Measurements from ENCODE around the gene TACSTD2. TPM values are rescaled to one million over a fixed set of nuclear protein-coding genes. Genes with fewer than 3 reads are reported as not detected.

TACSTD2 gene
- total RNA-seq, 1 donor from 2014 or later: not detected

DNA sequence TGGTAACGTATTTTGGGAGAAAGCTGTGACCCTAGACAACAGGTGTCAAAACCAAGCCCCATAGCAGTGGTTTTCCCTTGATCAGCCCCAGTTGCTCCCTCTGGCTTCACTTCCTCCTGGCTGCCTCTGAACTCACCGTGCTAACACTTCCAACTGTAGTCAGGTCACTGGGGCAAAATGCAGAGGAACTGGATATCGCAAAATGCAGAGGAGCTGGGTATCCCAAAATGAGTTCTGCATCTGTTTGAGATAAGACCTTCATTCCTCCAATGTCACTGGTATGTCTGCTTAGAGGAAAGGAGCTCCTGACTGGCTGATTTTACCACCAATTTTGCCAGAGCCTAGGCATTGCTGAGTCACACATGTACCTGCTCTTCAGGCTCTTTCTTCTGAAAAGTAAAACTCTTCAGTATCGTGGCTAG is 19.6 kb upstream of the TACSTD2 start:
- Mint-ChIP-seq H3K4me3 (ENCODE audit: unreplicated experiment) (no peak overlapping the region), H3K9me3 (ENCODE audit: unreplicated experiment) (peaks cover 3% of the 10 kb centered on the region), H3K27me3 (ENCODE audit: unreplicated experiment) (peaks cover 5% of the 10 kb centered on the region), H3K36me3 (ENCODE audit: unreplicated experiment) (peaks cover 11% of the 10 kb centered on the region), H3K27ac (ENCODE audit: unreplicated experiment) (no peak overlapping the region), H3K4me1 (ENCODE audit: low read depth, unreplicated experiment) (peaks cover 23% of the 10 kb centered on the region)
- TF ChIP-seq, protein P1, sequence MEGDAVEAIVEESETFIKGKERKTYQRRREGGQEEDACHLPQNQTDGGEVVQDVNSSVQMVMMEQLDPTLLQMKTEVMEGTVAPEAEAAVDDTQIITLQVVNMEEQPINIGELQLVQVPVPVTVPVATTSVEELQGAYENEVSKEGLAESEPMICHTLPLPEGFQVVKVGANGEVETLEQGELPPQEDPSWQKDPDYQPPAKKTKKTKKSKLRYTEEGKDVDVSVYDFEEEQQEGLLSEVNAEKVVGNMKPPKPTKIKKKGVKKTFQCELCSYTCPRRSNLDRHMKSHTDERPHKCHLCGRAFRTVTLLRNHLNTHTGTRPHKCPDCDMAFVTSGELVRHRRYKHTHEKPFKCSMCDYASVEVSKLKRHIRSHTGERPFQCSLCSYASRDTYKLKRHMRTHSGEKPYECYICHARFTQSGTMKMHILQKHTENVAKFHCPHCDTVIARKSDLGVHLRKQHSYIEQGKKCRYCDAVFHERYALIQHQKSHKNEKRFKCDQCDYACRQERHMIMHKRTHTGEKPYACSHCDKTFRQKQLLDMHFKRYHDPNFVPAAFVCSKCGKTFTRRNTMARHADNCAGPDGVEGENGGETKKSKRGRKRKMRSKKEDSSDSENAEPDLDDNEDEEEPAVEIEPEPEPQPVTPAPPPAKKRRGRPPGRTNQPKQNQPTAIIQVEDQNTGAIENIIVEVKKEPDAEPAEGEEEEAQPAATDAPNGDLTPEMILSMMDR (IDR thresholded peaks at IDR 0.05; ENCODE audit: partially characterized antibody, unreplicated experiment): no peak
- no peak for DNase-seq

DNA sequence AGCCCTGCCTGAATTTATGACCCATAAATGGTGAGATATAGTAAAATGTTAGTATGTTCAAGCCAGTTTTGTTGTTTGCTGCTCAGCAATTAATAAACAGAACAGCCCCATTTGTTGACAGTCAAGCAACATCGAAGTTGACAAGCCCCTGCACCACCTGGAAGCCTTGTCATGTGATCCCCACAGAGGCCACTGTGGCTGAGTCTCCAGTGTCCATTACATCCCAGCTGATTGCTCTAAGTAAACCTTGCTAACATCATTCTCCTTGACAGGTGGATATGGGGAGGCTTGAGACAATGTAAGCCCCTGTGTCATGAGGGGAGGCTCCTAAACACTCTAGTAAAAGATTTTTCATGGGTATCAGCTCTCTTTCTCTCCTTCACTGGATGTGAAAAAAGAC is 17.5 kb upstream of the TACSTD2 start:
- TF ChIP-seq, protein P1 (IDR thresholded peaks at IDR 0.05; ENCODE audit: partially characterized antibody, unreplicated experiment): no peak
- H3K27ac Mint-ChIP-seq (ENCODE audit: unreplicated experiment): no peak overlapping the region
- peaks cover 25% of the 10 kb centered on the region for H3K4me1 Mint-ChIP-seq (ENCODE audit: low read depth, unreplicated experiment)
- peaks cover 5% of the 10 kb centered on the region for H3K27me3 Mint-ChIP-seq (ENCODE audit: unreplicated experiment)
- no peak overlapping the region for H3K4me3 Mint-ChIP-seq (ENCODE audit: unreplicated experiment)
- DNase-seq: no peak
- peaks cover 6% of the 10 kb centered on the region for H3K36me3 Mint-ChIP-seq (ENCODE audit: unreplicated experiment)
- H3K9me3 Mint-ChIP-seq (ENCODE audit: unreplicated experiment): no peaks in the 10 kb centered on the region

DNA sequence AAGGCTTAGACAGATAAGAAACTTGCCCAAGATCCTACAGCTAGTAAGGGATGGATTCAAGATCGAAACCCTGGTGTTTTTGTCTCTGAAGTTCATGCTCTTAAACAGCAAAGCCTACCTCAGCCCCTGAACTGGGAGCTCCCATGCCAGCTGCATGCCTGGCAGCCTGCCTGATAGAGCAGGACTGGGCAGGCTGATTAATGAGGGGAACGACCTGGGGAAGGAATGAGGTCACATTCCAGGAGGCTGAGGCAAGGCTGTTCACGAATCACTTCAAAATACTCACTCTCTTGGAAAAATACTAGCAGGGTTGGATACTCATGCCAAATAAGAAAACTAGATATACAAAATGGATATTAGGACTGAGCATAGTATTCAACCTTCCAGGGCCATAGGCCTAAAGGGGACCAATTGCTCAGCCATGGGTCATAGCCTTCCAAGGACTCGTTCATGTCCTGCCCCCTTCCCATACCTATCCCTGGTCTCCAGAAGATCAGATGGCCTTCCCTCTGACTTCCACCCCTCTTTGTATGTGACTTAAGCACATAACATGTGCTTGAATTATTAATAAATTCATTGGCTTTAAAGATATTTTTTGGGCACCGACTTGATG is 15.6 kb upstream of the TACSTD2 start:
- Mint-ChIP-seq H3K36me3 (ENCODE audit: unreplicated experiment) (no peaks in the 10 kb centered on the region), H3K27ac (ENCODE audit: unreplicated experiment) (no peak overlapping the region), H3K9me3 (ENCODE audit: unreplicated experiment) (no peaks in the 10 kb centered on the region), H3K27me3 (ENCODE audit: unreplicated experiment) (no peaks in the 10 kb centered on the region), H3K4me3 (ENCODE audit: unreplicated experiment) (no peak overlapping the region), H3K4me1 (ENCODE audit: low read depth, unreplicated experiment) (peaks cover 16% of the 10 kb centered on the region)
- DNase-seq: no peak
- TF ChIP-seq, protein P1 (IDR thresholded peaks at IDR 0.05; ENCODE audit: partially characterized antibody, unreplicated experiment): no peak

DNA sequence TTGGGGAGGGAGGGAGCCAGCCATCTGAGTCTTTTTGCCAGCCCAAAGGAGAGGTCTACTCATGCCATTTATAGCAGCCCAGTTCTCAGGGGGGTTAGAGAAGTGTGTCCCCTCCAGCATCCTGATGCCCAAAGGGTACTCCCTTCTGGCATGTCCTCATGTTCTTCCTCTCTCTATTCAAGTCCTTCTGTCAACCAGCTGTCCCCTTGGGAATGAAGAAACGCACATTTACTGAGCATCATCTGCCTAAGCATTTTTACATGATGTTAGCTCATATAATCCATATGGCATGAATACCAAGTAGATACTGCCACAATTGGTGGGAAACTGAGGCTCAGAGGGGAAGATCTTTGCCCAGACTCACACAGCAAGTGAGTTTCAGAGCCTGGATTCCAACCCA is 14.8 kb upstream of the TACSTD2 start:
- no peak overlapping the region for H3K4me3 Mint-ChIP-seq (ENCODE audit: unreplicated experiment)
- TF ChIP-seq, protein P1 (IDR thresholded peaks at IDR 0.05; ENCODE audit: partially characterized antibody, unreplicated experiment): no peak
- DNase-seq: no peak
- H3K27ac Mint-ChIP-seq (ENCODE audit: unreplicated experiment): no peak overlapping the region
- no peaks in the 10 kb centered on the region for H3K36me3 Mint-ChIP-seq (ENCODE audit: unreplicated experiment)
- H3K27me3 Mint-ChIP-seq (ENCODE audit: unreplicated experiment): no peaks in the 10 kb centered on the region
- peaks cover 10% of the 10 kb centered on the region for H3K4me1 Mint-ChIP-seq (ENCODE audit: low read depth, unreplicated experiment)
- no peaks in the 10 kb centered on the region for H3K9me3 Mint-ChIP-seq (ENCODE audit: unreplicated experiment)

DNA sequence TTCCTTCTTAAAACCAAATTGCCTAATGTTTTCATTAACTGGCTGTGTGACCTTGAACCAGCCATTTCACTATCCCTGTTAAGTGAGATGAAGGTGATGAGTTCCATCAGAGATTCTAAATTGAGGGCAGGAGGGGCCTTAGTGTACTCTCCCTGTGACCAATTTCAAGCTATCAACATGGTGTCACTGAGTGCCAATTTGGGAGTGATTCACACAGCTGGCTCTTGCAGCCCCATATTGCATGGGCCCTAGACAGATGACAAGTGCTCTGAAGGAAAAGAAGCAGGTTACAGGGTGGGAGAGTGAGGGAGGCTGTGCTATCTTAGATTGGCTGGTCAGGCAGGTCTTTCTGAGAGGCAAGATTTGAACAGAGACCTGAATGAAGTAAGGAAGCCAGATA is 13.0 kb upstream of the TACSTD2 start:
- Mint-ChIP-seq H3K27ac (ENCODE audit: unreplicated experiment) (no peak overlapping the region), H3K9me3 (ENCODE audit: unreplicated experiment) (no peaks in the 10 kb centered on the region), H3K4me1 (ENCODE audit: low read depth, unreplicated experiment) (peaks cover 9% of the 10 kb centered on the region), H3K36me3 (ENCODE audit: unreplicated experiment) (no peaks in the 10 kb centered on the region), H3K27me3 (ENCODE audit: unreplicated experiment) (no peaks in the 10 kb centered on the region), H3K4me3 (ENCODE audit: unreplicated experiment) (no peak overlapping the region)
- TF ChIP-seq, protein P1 (IDR thresholded peaks at IDR 0.05; ENCODE audit: partially characterized antibody, unreplicated experiment): no peak
- DNase-seq: no peak
